Common myeloid progenitor, CD34-positive (primary cell): ENCODE data around the gene DFFB.

Experiments used
- CTCF ChIA-PET: fragments of 350-600 bp; sonication (Branson Sonifier 250); formaldehyde crosslinking; loops from one replicate; lab custom pipeline; 2021; ENCODE audit warnings: antibody characterized with exemption; lab: Charles Lee
- POLR2A ChIA-PET: fragments of 350-600 bp; sonication (Branson Sonifier 250); formaldehyde crosslinking; loops from one replicate; lab custom pipeline; 2021; ENCODE audit warnings: antibody characterized with exemption; lab: Charles Lee
- DNase-seq, 3 donors: peaks; one replicate each; pipeline versions ENCODE4 v3.0.0 to v3.0.0-alpha.2; 2013
- H3K27ac ChIP-seq, 2 experiments: 1 replicate in 1 of 2; 2 replicates in 1 of 2; pipeline ENCODE4 v1.7.0; 2013; ENCODE audit warnings: inconsistent platforms in 2 of 2, low read length in 2 of 2, mild to moderate bottlenecking in 2 of 2, low read depth in 1 of 2, moderate library complexity in 1 of 2; ENCODE audit not compliant: severe bottlenecking in 2 of 2, insufficient read depth in 1 of 2, poor library complexity in 1 of 2
- H3K27me3 ChIP-seq, 5 experiments: replicated peaks in 2 of 5; 1 replicate in 3 of 5; 2 replicates in 2 of 5; pipeline versions ENCODE4 v1.6.1 to v1.7.0; 2013; ENCODE audit warnings: low read length in 4 of 5, mild to moderate bottlenecking in 2 of 5, moderate library complexity in 2 of 5, inconsistent platforms in 1 of 5; ENCODE audit not compliant: insufficient read depth in 5 of 5, control insufficient read depth in 4 of 5
- H3K36me3 ChIP-seq, 4 experiments: 1 replicate in 2 of 4; 2 replicates in 2 of 4; pipeline versions ENCODE4 v1.6.1 to v1.7.0; 2013; ENCODE audit warnings: low read length in 3 of 4, control low read depth in 1 of 4, mild to moderate bottlenecking in 1 of 4; ENCODE audit not compliant: control insufficient read depth in 4 of 4, insufficient read depth in 4 of 4
- H3K4me1 ChIP-seq, 4 experiments: 1 replicate in 3 of 4; 2 replicates in 1 of 4; pipeline versions ENCODE4 v1.6.1 to v1.7.1; 2013; ENCODE audit warnings: low read length in 3 of 4, mild to moderate bottlenecking in 3 of 4, control low read depth in 1 of 4, inconsistent platforms in 1 of 4, moderate library complexity in 1 of 4; ENCODE audit not compliant: control insufficient read depth in 4 of 4, insufficient read depth in 4 of 4; ENCODE audit errors: control extremely low read depth in 1 of 4
- H3K4me3 ChIP-seq, 7 experiments: 1 replicate in 4 of 7; 2 replicates in 3 of 7; pipeline versions ENCODE4 v1.5.1 to v1.7.0; 2013; ENCODE audit warnings: mild to moderate bottlenecking in 7 of 7, low read length in 6 of 7, moderate library complexity in 6 of 7, inconsistent platforms in 2 of 7, low read depth in 2 of 7, control low read depth in 1 of 7; ENCODE audit not compliant: insufficient read depth in 4 of 7, control insufficient read depth in 1 of 7; ENCODE audit errors: extremely low read depth in 1 of 7
- H3K9me3 ChIP-seq, 5 experiments: 1 replicate in 4 of 5; 2 replicates in 1 of 5; pipeline versions ENCODE4 v1.6.1 to v1.7.1; 2013; ENCODE audit warnings: low read length in 4 of 5, mild to moderate bottlenecking in 2 of 5, inconsistent platforms in 1 of 5, low read depth in 1 of 5, moderate library complexity in 1 of 5; ENCODE audit not compliant: control insufficient read depth in 4 of 5, insufficient read depth in 2 of 5; ENCODE audit errors: control extremely low read depth in 1 of 5
- WGBS: methylation state at CpG from one replicate; pipeline ENCODE4 v1.1.5; 2013; ENCODE audit not compliant: insufficient coverage; 5-methylcytosine and 5-hydroxymethylcytosine counted together

The DFFB gene

DNA sequence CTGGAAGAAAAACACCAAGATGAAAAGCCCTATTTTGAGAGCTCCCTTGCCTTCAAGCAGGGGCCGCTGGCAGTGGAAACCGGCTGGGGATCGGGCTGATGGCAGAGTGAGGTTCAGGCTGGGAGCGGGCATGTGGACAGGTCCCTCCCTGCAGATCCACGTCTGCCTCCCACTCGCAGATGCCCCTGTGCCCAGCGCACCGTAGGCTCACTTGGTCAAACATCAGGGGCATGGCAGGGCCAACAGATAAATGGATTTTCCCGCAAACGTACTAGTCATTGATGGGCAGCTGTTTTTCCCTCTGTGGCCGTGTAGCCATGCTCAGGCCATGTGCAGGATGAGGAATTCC, 49.4 kb downstream of the DFFB start:
- peaks cover 1 to 26% (median 24%) of the 10 kb centered on the region in 4 experiments for H3K4me1 ChIP-seq
- ChIA-PET CTCF (interaction anchor here (1.3 to 1.6 kb wide), 2 partner anchors 49 to 51 kb away, joined by 5 read pairs; partner anchors contain the start of genes CEP104 and DFFB), POLR2A (no interaction called here)
- DNase-seq, result no peak
- H3K27me3 ChIP-seq, result peaks cover 0 to 26% (median 8%) of the 10 kb centered on the region in 5 experiments
- H3K4me3 ChIP-seq, result no peak overlapping the region
- 95% methylated on average over 11 of the region's 11 CpGs for WGBS
- no peaks in the 10 kb centered on the region for H3K36me3 ChIP-seq
- no peak overlapping the region for H3K27ac ChIP-seq
- no peaks in the 10 kb centered on the region for H3K9me3 ChIP-seq

DNA sequence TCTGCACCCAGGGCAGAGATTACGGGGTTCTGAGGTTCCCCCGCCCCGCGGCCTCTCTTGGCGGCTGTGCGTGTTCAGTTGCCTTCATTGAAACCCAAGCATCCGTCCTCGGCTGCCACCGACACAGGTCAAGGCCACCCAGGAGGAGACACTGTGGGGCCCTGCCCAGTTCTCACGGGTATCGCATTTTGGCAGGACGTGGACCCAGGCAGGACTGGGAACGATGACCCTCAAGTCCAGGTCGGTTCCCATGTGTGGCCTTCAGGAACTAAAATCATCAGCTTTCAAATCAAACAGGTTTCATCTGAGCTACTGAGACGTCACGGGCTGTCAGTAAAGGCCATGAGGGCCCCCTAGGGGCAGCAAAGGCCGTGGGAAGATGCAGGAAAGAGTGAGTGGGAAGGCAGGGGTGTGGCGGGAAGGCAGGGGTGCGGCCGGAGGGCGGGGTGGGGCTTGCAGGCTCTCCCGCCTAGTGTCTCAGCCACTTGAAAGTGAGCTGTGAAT, 49.8 kb downstream of the DFFB start:
- DNase-seq, result peak; percentile 50 to 60 (median 57)
- no peaks in the 10 kb centered on the region for H3K36me3 ChIP-seq
- POLR2A ChIA-PET, result no interaction called here
- no peak overlapping the region for H3K4me3 ChIP-seq
- peaks cover 0 to 30% (median 9%) of the 10 kb centered on the region in 5 experiments for H3K27me3 ChIP-seq
- H3K4me1 ChIP-seq, result peaks cover 1 to 26% (median 24%) of the 10 kb centered on the region in 4 experiments
- no peaks in the 10 kb centered on the region for H3K9me3 ChIP-seq
- H3K27ac ChIP-seq, result no peak overlapping the region
- CTCF ChIA-PET, result interaction anchor here (1.3 to 1.6 kb wide), 2 partner anchors 49 to 52 kb away, joined by 5 read pairs; partner anchors contain the start of genes CEP104 and DFFB
- 66% methylated on average over 20 of the region's 22 CpGs for WGBS

DNA sequence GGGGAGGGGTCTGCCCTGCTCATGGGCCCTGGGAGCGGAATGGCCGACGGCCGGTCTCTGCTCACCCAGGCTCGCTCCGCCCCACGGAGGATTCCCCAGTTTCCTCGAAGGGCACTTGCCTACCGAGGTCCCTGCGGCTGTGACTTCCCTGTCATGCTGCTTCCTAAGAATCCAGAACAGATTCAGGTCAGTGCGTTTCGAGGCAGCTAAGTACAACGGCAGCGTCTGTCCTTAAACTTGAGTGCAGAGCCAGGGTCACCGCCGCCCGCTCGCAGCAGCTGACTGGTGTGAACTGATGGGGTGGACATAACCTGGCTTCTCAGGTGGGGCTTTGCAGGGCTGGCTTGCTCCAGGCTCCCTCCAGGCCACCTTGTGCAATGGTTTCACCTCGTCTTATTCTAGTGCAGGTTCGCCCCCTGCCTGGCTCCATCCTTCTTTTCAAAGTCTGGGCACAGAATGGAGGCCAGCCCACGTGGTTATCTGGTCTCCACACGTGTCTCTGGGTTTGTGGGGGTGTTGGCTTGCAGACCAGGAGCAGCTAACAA, 50.4 kb downstream of the DFFB start:
- CTCF ChIA-PET, result interaction anchor here (1.1 to 1.3 kb wide), 2 partner anchors 52 to 1713 kb away, joined by 3 to 5 read pairs; no protein-coding TSS in a partner anchor
- POLR2A ChIA-PET, result no interaction called here
- Histone ChIP-seq H3K27me3 (peaks cover 0 to 36% (median 9%) of the 10 kb centered on the region in 5 experiments), H3K27ac (no peak overlapping the region), H3K4me3 (no peak overlapping the region), H3K36me3 (no peaks in the 10 kb centered on the region), H3K4me1 (peaks cover 1 to 25% (median 18%) of the 10 kb centered on the region in 4 experiments), H3K9me3 (no peaks in the 10 kb centered on the region)
- 86% methylated on average over 21 of the region's 22 CpGs for WGBS
- no peak for DNase-seq

DNA sequence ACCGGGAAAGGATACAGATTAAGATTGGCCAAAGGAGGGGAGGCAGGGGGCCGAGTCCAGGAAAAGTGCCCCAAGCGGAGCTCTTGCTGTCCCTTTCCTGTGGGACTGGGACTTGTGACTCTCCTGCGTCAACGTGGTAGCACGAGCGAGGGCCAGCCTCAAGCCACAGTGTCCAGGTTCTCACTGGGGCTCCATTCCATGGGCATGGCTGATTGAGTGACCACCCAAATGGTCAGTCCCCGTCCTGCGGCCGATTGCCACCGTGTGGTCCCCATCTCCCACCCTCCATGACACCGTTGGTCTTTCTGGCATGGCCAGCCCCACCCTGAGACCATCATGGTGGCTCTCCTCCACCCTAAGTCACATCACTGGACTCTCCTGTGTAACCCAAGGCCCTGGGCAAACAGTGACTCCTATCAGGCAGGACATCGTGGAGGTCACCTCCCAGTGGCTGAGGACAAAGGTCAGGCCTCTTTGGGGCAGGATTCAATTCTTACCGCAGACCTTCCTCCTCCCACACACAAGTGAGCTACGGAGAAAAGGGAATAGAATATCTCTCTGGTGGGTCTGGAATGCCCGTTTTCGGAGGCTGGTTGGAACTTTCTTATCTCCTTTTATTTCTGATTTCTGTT, 51.7 kb downstream of the DFFB start:
- H3K4me3 ChIP-seq, result no peak overlapping the region
- no peaks in the 10 kb centered on the region for H3K9me3 ChIP-seq
- H3K27ac ChIP-seq, result no peak overlapping the region
- 90% methylated on average over 7 of the region's 17 CpGs for WGBS
- no peaks in the 10 kb centered on the region for H3K36me3 ChIP-seq
- no peak for DNase-seq
- peaks cover 0 to 12% (median 5%) of the 10 kb centered on the region in 4 experiments for H3K4me1 ChIP-seq
- peaks cover 0 to 37% (median 9%) of the 10 kb centered on the region in 5 experiments for H3K27me3 ChIP-seq
- ChIA-PET CTCF (interaction anchor here (1.1 kb wide), 1 partner anchor 1712 kb away, joined by 3 read pairs; no protein-coding TSS in a partner anchor), POLR2A (no interaction called here)

DNA sequence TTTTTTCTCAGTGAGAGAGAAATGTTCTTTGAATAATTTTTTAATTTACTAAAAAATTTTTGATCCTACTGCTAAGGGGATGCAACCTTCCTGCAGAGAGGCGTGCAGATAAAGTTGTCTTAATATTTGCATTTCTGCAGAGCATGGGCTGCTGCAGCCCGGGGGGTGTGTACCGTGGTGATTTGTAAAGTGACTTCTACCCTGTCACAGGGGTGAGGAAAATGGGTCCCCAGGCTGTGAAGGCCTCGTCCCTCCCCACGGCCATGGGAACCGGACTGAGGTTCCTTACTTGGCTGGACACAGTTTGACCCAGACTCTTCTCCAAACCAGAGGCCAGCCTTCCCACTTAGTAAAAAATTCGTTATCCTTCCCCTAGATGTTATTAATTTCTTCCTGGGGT, 52.3 kb downstream of the DFFB start:
- Histone ChIP-seq H3K4me1 (peaks cover 0 to 7% (median 0%) of the 10 kb centered on the region in 4 experiments), H3K4me3 (no peak overlapping the region), H3K27ac (no peak overlapping the region), H3K9me3 (no peaks in the 10 kb centered on the region), H3K36me3 (no peaks in the 10 kb centered on the region), H3K27me3 (peaks cover 0 to 37% (median 9%) of the 10 kb centered on the region in 5 experiments)
- 95% methylated on average over 6 of the region's 7 CpGs for WGBS
- no peak for DNase-seq
- ChIA-PET CTCF (no interaction called here), POLR2A (no interaction called here)

DNA sequence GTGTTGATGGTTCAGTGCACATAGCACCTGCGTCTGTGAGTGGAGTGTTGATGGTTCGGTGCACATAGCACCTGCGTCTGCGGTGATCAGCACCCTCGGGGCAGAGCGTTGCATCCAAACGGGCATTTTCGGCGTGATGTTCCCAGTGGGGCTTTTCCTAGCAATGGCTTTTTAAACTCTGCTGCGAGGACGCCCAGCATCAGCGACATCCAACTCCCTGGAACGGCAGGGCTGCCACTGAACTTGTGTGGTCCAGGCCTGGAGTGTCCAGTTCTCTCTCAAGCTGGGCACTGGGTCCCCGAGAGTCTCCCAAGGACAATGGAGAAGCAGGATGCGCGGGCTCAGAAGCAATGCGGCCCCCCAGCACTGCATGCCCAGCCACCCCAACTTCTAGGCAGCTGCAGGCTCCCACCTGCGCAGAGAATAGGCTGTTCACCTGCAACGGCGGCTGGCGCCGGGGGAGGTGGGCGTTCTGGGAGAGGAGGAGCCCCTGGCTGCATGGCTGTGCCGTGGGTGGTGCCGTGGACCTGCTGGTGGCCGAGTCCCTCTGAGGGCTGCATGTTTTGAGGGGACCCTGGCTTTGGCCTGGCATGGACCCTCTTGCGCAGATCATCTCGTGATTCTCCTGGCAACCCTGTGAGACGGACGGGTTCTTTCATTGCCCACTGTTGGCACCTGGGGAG, 52.9 kb downstream of the DFFB start:
- DNase-seq, result no peak
- ChIA-PET CTCF (no interaction called here), POLR2A (no interaction called here)
- 88% methylated on average over 30 of the region's 30 CpGs for WGBS
- H3K9me3 ChIP-seq, result no peaks in the 10 kb centered on the region
- peaks cover 0 to 37% (median 9%) of the 10 kb centered on the region in 5 experiments for H3K27me3 ChIP-seq
- H3K4me3 ChIP-seq, result no peak overlapping the region
- H3K36me3 ChIP-seq, result no peaks in the 10 kb centered on the region
- no peak overlapping the region for H3K27ac ChIP-seq
- peaks cover 0 to 7% (median 0%) of the 10 kb centered on the region in 4 experiments for H3K4me1 ChIP-seq
